RCC 7860 (cell line): ENCODE data around the gene ZNF541.
A peak's percentile ranks its signal among the peaks of the same experiment; 100 is the strongest.

Experiments
- DNase-seq: peaks from one replicate; pipeline ENCODE4 v3.0.0-alpha.2; 2015; ENCODE audit warnings: low spot score
- FAIRE-seq: peaks from 2 replicates; lab custom pipeline; 2012; peaks lifted over from hg19 to GRCh38; lab: Jason Lieb, UNC

ZNF541 gene

GRCh38 chr19:47573071-47574026 lies at the start of gene ZNF541:
Gene ZNF541, minus strand, starts transcription at chr19:47573148. Its CDS starts 17,292 bp downstream, at chr19:47555856.
- no peak for DNase-seq
- FAIRE-seq, result no peak

GRCh38 chr19:47619763-47620162 lies 46.8 kb upstream of the ZNF541 start:
- DNase-seq, result no peak
- no peak for FAIRE-seq

- DNase-seq (no peak), FAIRE-seq (no peak)
These were observed 45.8 kb upstream of the ZNF541 start for GRCh38 chr19:47618771-47619170.

GRCh38 chr19:47615714-47616113 lies 42.8 kb upstream of the ZNF541 start:
- no peak for FAIRE-seq
- DNase-seq, result no peak

- DNase-seq (no peak), FAIRE-seq (no peak)
These were observed 42.3 kb upstream of the ZNF541 start for GRCh38 chr19:47615230-47615629.

GRCh38 chr19:47614559-47614958 lies 41.6 kb upstream of the ZNF541 start:
- no peak for FAIRE-seq
- no peak for DNase-seq

- no peak for FAIRE-seq
These were observed 41.0 kb upstream of the ZNF541 start for GRCh38 chr19:47614021-47614295.

GRCh38 chr19:47613165-47614020 lies 40.4 kb upstream of the ZNF541 start:
- DNase-seq (no peak), FAIRE-seq (no peak)

More at GRCh38 chr19:47614021-47614295, 41.0 kb upstream of the ZNF541 start:
- no peak for DNase-seq

- FAIRE-seq (no peak), DNase-seq (no peak)
These were observed 38.0 kb upstream of the ZNF541 start for GRCh38 chr19:47610902-47611301.

- FAIRE-seq (no peak), DNase-seq (peak; percentile 41)
These were observed 37.3 kb upstream of the ZNF541 start for GRCh38 chr19:47609906-47610894.

- no peak for FAIRE-seq
- DNase-seq, result peak; percentile 51
These were observed 36.3 kb upstream of the ZNF541 start, which contains the start of gene BICRA for GRCh38 chr19:47608969-47609905. Gene BICRA, plus strand, starts transcription at chr19:47609134. Its CDS starts 64,441 bp downstream, at chr19:47673575.

- peak; percentile 66 for DNase-seq
- FAIRE-seq, result no peak
These were observed 35.3 kb upstream of the ZNF541 start for GRCh38 chr19:47608074-47608918.

- FAIRE-seq (no peak), DNase-seq (no peak)
These were observed 34.7 kb upstream of the ZNF541 start for GRCh38 chr19:47607564-47608073.

GRCh38 chr19:47603706-47604565 lies 31.0 kb upstream of the ZNF541 start:
- FAIRE-seq (no peak), DNase-seq (no peak)

- DNase-seq (no peak), FAIRE-seq (no peak)
These were observed 28.4 kb upstream of the ZNF541 start for GRCh38 chr19:47601180-47601904.
